ENCODE measurements around the gene C3orf18. TPM values are rescaled to one million over a fixed set of nuclear protein-coding genes. Genes with fewer than 3 reads are reported as not detected.
A peak's percentile ranks its signal among the peaks of the same experiment; 100 is the strongest.

The C3orf18 gene
- total RNA-seq, 1 donor from 2014 or later, result 3.9 TPM

- H3K4me1 Mint-ChIP-seq (ENCODE audit: unreplicated experiment), result peaks cover 20% of the 10 kb centered on the region
- TF ChIP-seq CTCF (IDR thresholded peaks at IDR 0.05), result no peak
- peaks cover 35% of the 10 kb centered on the region for H3K27me3 Mint-ChIP-seq (ENCODE audit: unreplicated experiment)
- H3K36me3 Mint-ChIP-seq (ENCODE audit: unreplicated experiment), result no peaks in the 10 kb centered on the region
- no peak for DNase-seq (ENCODE audit: extremely low spot score, unreplicated experiment)
- H3K9me3 Mint-ChIP-seq (ENCODE audit: unreplicated experiment), result no peaks in the 10 kb centered on the region
- H3K27ac Mint-ChIP-seq (ENCODE audit: unreplicated experiment), result no peak overlapping the region
- no peak overlapping the region for H3K4me3 Mint-ChIP-seq (ENCODE audit: unreplicated experiment)
These were observed 33.6 kb downstream of the C3orf18 start for GRCh38 chr3:50533807-50534461.

- no peak overlapping the region for H3K4me3 Mint-ChIP-seq (ENCODE audit: unreplicated experiment)
- no peaks in the 10 kb centered on the region for H3K36me3 Mint-ChIP-seq (ENCODE audit: unreplicated experiment)
- no peak for TF ChIP-seq CTCF (IDR thresholded peaks at IDR 0.05)
- peaks cover 20% of the 10 kb centered on the region for H3K4me1 Mint-ChIP-seq (ENCODE audit: unreplicated experiment)
- no peak overlapping the region for H3K27ac Mint-ChIP-seq (ENCODE audit: unreplicated experiment)
- H3K9me3 Mint-ChIP-seq (ENCODE audit: unreplicated experiment), result no peaks in the 10 kb centered on the region
- no peak for DNase-seq (ENCODE audit: extremely low spot score, unreplicated experiment)
- peaks cover 32% of the 10 kb centered on the region for H3K27me3 Mint-ChIP-seq (ENCODE audit: unreplicated experiment)
These were observed 34.2 kb downstream of the C3orf18 start for GRCh38 chr3:50533316-50533715.

- no peak overlapping the region for H3K4me3 Mint-ChIP-seq (ENCODE audit: unreplicated experiment)
- no peaks in the 10 kb centered on the region for H3K9me3 Mint-ChIP-seq (ENCODE audit: unreplicated experiment)
- no peaks in the 10 kb centered on the region for H3K36me3 Mint-ChIP-seq (ENCODE audit: unreplicated experiment)
- TF ChIP-seq CTCF (IDR thresholded peaks at IDR 0.05), result peak; percentile 34
- H3K27ac Mint-ChIP-seq (ENCODE audit: unreplicated experiment), result peak overlapping the region; percentile 84
- no peak for DNase-seq (ENCODE audit: extremely low spot score, unreplicated experiment)
- H3K27me3 Mint-ChIP-seq (ENCODE audit: unreplicated experiment), result peaks cover 24% of the 10 kb centered on the region
- peaks cover 20% of the 10 kb centered on the region for H3K4me1 Mint-ChIP-seq (ENCODE audit: unreplicated experiment)
These were observed 35.4 kb downstream of the C3orf18 start for GRCh38 chr3:50532062-50532705.

GRCh38 chr3:50531201-50531600 lies 36.3 kb downstream of the C3orf18 start:
- TF ChIP-seq CTCF (IDR thresholded peaks at IDR 0.05), result no peak
- Mint-ChIP-seq H3K36me3 (ENCODE audit: unreplicated experiment) (no peaks in the 10 kb centered on the region), H3K9me3 (ENCODE audit: unreplicated experiment) (no peaks in the 10 kb centered on the region), H3K27me3 (ENCODE audit: unreplicated experiment) (peaks cover 14% of the 10 kb centered on the region), H3K4me3 (ENCODE audit: unreplicated experiment) (no peak overlapping the region), H3K27ac (ENCODE audit: unreplicated experiment) (no peak overlapping the region), H3K4me1 (ENCODE audit: unreplicated experiment) (peaks cover 20% of the 10 kb centered on the region)
- DNase-seq (ENCODE audit: extremely low spot score, unreplicated experiment), result no peak

All from osteocyte (in vitro differentiated cells).